Mucosa of rectum (tissue), 2 donors: ENCODE measurements around the gene AMFR.

ENCODE experiments used
- H3K27ac ChIP-seq, 2 donors: one replicate each; pipeline ENCODE4 v1.7.0; 2013; ENCODE audit warnings: inconsistent platforms in 2 of 2, low read depth in 2 of 2, low read length in 2 of 2
- H3K27me3 ChIP-seq, 2 donors: one replicate each; pipeline ENCODE4 v1.7.0; 2013; ENCODE audit warnings: low read length in 2 of 2; ENCODE audit not compliant: control insufficient read depth in 2 of 2, insufficient read depth in 2 of 2
- H3K36me3 ChIP-seq, 2 donors: one replicate each; pipeline ENCODE4 v1.7.0; 2013; ENCODE audit warnings: low read length in 2 of 2; ENCODE audit not compliant: control insufficient read depth in 2 of 2, insufficient read depth in 2 of 2
- H3K4me1 ChIP-seq, 2 donors: one replicate each; pipeline ENCODE4 v1.7.0; 2013; ENCODE audit warnings: low read length in 2 of 2, mild to moderate bottlenecking in 1 of 2; ENCODE audit not compliant: control insufficient read depth in 2 of 2, insufficient read depth in 2 of 2
- H3K4me3 ChIP-seq, 2 donors: one replicate each; pipeline ENCODE4 v1.7.0; 2013; ENCODE audit warnings: low read length in 2 of 2
- H3K9ac ChIP-seq, 2 donors: one replicate each; pipeline ENCODE4 v1.7.0; 2013; ENCODE audit warnings: low read length in 2 of 2, low read depth in 1 of 2, mild to moderate bottlenecking in 1 of 2
- H3K9me3 ChIP-seq, 2 donors: one replicate each; pipeline ENCODE4 v1.7.0; 2013; ENCODE audit warnings: low read length in 2 of 2; ENCODE audit not compliant: control insufficient read depth in 2 of 2
- donor health status: healthy.
- donor health status: Normal muscosa, but diverticular disease.

Gene AMFR

DNA sequence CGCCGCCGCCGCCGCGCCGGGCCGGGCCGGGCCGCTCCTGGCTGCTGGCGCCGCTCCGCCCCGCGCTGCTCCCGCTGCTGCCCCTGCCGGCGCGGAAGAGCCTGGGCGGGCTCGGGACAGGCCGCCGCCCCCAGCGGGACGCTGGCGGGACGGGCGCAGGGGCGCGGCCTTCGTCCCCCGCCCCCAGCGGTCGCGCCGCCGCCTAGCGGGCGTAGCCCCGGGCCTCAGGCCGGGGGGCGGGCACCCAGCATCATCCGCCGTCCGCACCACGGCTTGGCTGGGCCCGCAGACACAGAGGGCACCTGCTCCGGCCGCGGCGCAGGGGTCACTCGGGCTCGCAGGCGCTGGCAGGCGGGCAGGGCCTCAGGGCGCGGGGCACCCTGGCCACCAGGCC, at the start of gene AMFR:
Gene AMFR (minus strand): TSS at position 107 of the 394 bp plus-strand sequence. CDS start 218 bp downstream, outside the sequence.
- Histone ChIP-seq H3K36me3 (no peaks in the 10 kb centered on the region), H3K4me1 (peaks cover 6 to 13% of the 10 kb centered on the region in 2 donors), H3K9ac (peak within 1 kb of the TSS; percentile 84 to 91), H3K27me3 (no peaks in the 10 kb centered on the region), H3K4me3 (peak within 1 kb of the TSS; percentile 80 to 87), H3K9me3 (no peaks in the 10 kb centered on the region), H3K27ac (peak within 1 kb of the TSS; percentile 77 to 78)

GRCh38 chr16:56470666-56471065, 45.3 kb upstream of the AMFR start:
- no peaks in the 10 kb centered on the region for H3K27me3 ChIP-seq
- H3K36me3 ChIP-seq, result peaks cover 72 to 75% of the 10 kb centered on the region in 2 donors
- H3K27ac ChIP-seq, result no peak overlapping the region
- no peaks in the 10 kb centered on the region for H3K9me3 ChIP-seq
- no peaks in the 10 kb centered on the region for H3K4me1 ChIP-seq
- H3K9ac ChIP-seq, result no peak overlapping the region
- H3K4me3 ChIP-seq, result no peak overlapping the region

DNA sequence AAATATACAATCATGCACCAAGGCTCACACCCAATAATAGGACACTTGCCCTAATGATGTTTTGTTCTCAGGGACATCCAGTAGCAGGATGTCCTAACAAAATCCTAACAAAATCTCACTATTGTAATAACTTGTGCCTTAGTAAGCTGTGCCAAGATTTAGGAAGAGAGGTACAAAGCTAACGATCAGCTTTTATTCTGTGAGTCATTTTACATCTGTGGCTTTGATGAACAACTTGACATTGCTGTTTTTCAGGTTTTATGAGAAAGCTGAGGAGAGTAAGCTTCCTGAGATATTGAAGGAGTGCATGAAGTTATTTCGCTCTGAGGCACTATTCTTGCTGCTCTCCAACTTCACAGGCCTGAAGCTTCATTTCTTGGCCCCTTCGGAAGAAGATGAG, 44.9 kb upstream of the AMFR start:
- H3K9ac ChIP-seq, result no peak overlapping the region
- H3K27ac ChIP-seq, result no peak overlapping the region
- H3K4me3 ChIP-seq, result no peak overlapping the region
- H3K9me3 ChIP-seq, result no peaks in the 10 kb centered on the region
- H3K36me3 ChIP-seq, result peaks cover 70% of the 10 kb centered on the region in 2 donors
- H3K4me1 ChIP-seq, result no peaks in the 10 kb centered on the region
- no peaks in the 10 kb centered on the region for H3K27me3 ChIP-seq

DNA sequence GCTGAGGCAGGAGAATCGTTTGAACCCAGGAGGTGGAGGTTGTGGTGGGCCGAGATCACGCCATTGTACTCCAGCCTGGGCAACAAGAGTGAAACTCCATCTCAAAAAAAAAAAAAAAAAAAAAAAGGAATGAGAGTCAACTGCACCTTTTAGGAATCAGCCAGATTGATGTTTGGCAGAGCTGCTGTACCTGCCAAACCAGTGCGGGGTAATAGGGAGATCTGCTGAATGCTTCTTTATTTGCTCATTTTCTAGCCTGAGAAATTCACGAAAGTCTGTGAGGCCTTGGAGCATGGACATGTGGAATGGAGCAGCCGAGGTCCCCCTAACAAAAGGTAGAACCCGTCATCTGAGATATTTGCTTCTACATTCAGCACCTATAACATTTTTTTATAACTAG, 44.4 kb upstream of the AMFR start:
- Histone ChIP-seq H3K4me1 (no peaks in the 10 kb centered on the region), H3K36me3 (peaks cover 66% of the 10 kb centered on the region in 2 donors), H3K4me3 (no peak overlapping the region), H3K9ac (no peak overlapping the region), H3K27me3 (no peaks in the 10 kb centered on the region), H3K27ac (no peak overlapping the region), H3K9me3 (no peaks in the 10 kb centered on the region)

GRCh38 chr16:56468800-56469199, 43.5 kb upstream of the AMFR start:
- H3K36me3 ChIP-seq, result peaks cover 64 to 70% of the 10 kb centered on the region in 2 donors
- H3K27me3 ChIP-seq, result no peaks in the 10 kb centered on the region
- H3K9me3 ChIP-seq, result no peaks in the 10 kb centered on the region
- no peak overlapping the region for H3K27ac ChIP-seq
- H3K4me3 ChIP-seq, result no peak overlapping the region
- H3K9ac ChIP-seq, result no peak overlapping the region
- no peaks in the 10 kb centered on the region for H3K4me1 ChIP-seq

- no peaks in the 10 kb centered on the region for H3K9me3 ChIP-seq
- no peak overlapping the region for H3K4me3 ChIP-seq
- peaks cover 53 to 61% of the 10 kb centered on the region in 2 donors for H3K36me3 ChIP-seq
- H3K27me3 ChIP-seq, result no peaks in the 10 kb centered on the region
- H3K9ac ChIP-seq, result no peak overlapping the region
- no peak overlapping the region for H3K27ac ChIP-seq
- no peaks in the 10 kb centered on the region for H3K4me1 ChIP-seq
Observed at GRCh38 chr16:56466344-56466743, 41.0 kb upstream of the AMFR start.

GRCh38 chr16:56463153-56463552, 37.8 kb upstream of the AMFR start:
- Histone ChIP-seq H3K4me3 (no peak overlapping the region), H3K9me3 (no peaks in the 10 kb centered on the region), H3K4me1 (no peaks in the 10 kb centered on the region), H3K27ac (no peak overlapping the region), H3K27me3 (no peaks in the 10 kb centered on the region), H3K9ac (no peak overlapping the region), H3K36me3 (peaks cover 41 to 51% of the 10 kb centered on the region in 2 donors)

DNA sequence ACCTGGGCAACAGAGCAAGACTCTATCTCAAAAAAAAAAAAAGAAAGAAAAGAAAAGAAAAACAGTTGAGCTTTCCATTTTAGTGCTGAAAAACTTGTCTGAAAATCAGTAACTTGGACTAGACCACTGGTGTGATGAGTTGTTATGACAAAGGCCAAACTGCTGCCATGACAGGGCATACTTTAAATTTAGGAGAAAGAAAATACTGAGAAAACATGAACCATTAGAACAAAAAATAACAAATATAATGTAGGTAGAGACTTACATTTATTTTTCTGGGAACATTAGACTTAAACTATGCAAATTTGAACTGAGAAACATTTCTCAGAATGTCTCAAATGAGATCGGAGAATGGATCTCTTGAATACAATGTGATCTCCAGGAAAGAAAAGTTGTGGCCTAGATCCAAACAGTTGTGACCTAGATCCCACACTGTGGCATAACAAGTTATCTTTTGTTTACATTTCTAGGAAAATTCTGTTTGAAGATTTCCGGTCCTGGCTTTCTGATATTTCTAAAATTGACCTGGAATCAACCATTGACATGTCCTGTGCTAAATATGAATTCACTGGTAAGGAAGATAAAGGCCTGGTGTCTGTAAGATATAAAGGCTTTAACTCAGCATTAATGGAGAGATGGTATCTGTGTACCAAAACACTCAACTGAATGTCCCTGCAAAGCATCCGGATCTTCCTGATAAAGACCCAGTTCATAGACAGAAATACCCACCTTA, 36.9 kb upstream of the AMFR start:
- Histone ChIP-seq H3K9ac (no peak overlapping the region), H3K4me3 (no peak overlapping the region), H3K27ac (no peak overlapping the region), H3K4me1 (no peaks in the 10 kb centered on the region), H3K9me3 (no peaks in the 10 kb centered on the region), H3K27me3 (no peaks in the 10 kb centered on the region), H3K36me3 (peaks cover 39 to 46% of the 10 kb centered on the region in 2 donors)

DNA sequence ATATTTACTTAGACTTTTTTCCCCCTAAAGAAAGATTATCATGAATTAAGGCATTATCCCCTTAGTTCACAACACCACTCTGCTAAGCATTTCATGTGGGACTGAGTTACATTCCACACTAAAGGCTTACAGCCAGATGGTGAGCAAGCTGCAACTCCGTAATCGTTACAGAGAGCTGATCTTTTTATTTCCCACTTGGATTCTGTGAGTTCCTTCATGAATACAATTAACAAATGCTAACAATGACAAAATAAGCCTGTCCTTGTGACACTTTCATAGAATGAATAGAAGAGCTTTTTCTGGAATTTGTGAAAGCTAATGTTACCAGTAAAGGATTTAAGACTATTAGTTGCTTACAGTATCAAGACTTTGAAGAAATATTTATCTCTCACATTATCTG, 34.8 kb upstream of the AMFR start:
- Histone ChIP-seq H3K9ac (no peak overlapping the region), H3K4me1 (no peaks in the 10 kb centered on the region), H3K27me3 (no peaks in the 10 kb centered on the region), H3K4me3 (no peak overlapping the region), H3K9me3 (no peaks in the 10 kb centered on the region), H3K36me3 (peaks cover 28 to 45% of the 10 kb centered on the region in 2 donors), H3K27ac (no peak overlapping the region)

GRCh38 chr16:56457927-56458470, 32.7 kb upstream of the AMFR start:
- Histone ChIP-seq H3K9ac (no peak overlapping the region), H3K4me1 (no peaks in the 10 kb centered on the region), H3K4me3 (no peak overlapping the region), H3K27ac (no peak overlapping the region), H3K27me3 (no peaks in the 10 kb centered on the region), H3K9me3 (no peaks in the 10 kb centered on the region), H3K36me3 (peaks cover 24 to 40% of the 10 kb centered on the region in 2 donors)
